Astrocyte (in vitro differentiated cells and primary cell): ENCODE results near the gene PARG. TPM values are rescaled to one million over a fixed set of nuclear protein-coding genes. Genes with fewer than 3 reads are reported as not detected.

Experiments
- DNase-seq: peaks from one replicate; pipeline ENCODE4 v3.0.0-alpha.2; 2010; ENCODE audit warnings: low read depth
- FAIRE-seq: peaks from 2 replicates; lab custom pipeline; 2011; peaks lifted over from hg19 to GRCh38; lab: Jason Lieb, UNC
- H2AFZ ChIP-seq: 2 replicates; pipeline ENCODE4 v1.6.0; 2012; ENCODE audit warnings: low read depth, low read length, inconsistent platforms
- H3K27ac ChIP-seq: 2 replicates; pipeline ENCODE4 v1.5.1; 2011; ENCODE audit warnings: low read depth, low read length, inconsistent platforms
- H3K27me3 ChIP-seq: 2 replicates; pipeline ENCODE4 v1.6.0; 2011; ENCODE audit warnings: low read length, inconsistent platforms; ENCODE audit not compliant: insufficient read depth
- H3K36me3 ChIP-seq: 2 replicates; pipeline ENCODE4 v1.5.1; 2011; ENCODE audit warnings: low read length, inconsistent platforms; ENCODE audit not compliant: insufficient read depth
- H3K4me1 ChIP-seq: 2 replicates; pipeline ENCODE4 v1.5.1; 2011; ENCODE audit warnings: low read length, inconsistent platforms; ENCODE audit not compliant: insufficient read depth
- H3K4me2 ChIP-seq: 2 replicates; pipeline ENCODE4 v1.6.0; 2012; ENCODE audit warnings: low read length, inconsistent platforms
- H3K4me3 ChIP-seq: 2 replicates; pipeline ENCODE4 v1.5.1; 2011; ENCODE audit warnings: low read depth, mild to moderate bottlenecking, low read length, inconsistent platforms; ENCODE audit not compliant: insufficient read depth
- H3K79me2 ChIP-seq: 2 replicates; pipeline ENCODE4 v1.6.0; 2012; ENCODE audit warnings: mild to moderate bottlenecking, low read length, inconsistent platforms; ENCODE audit not compliant: insufficient read depth
- H3K9ac ChIP-seq: 2 replicates; pipeline ENCODE4 v1.6.0; 2012; ENCODE audit warnings: mild to moderate bottlenecking, low read length, inconsistent platforms
- H3K9me3 ChIP-seq: 2 replicates; pipeline ENCODE4 v1.5.1; 2012; ENCODE audit warnings: low read depth, mild to moderate bottlenecking, low read length, inconsistent platforms; ENCODE audit not compliant: insufficient read depth
- H4K20me1 ChIP-seq: 2 replicates; pipeline ENCODE4 v1.6.0; 2012; ENCODE audit warnings: low read length, inconsistent platforms; ENCODE audit not compliant: insufficient read depth
- H3K27ac Mint-ChIP-seq: one replicate; pipeline ENCODE4 v1.8.0; 2021; ENCODE audit warnings: mild to moderate bottlenecking, mixed read lengths; ENCODE audit not compliant: unreplicated experiment
- H3K27me3 Mint-ChIP-seq: one replicate; pipeline ENCODE4 v1.8.0; 2021; ENCODE audit warnings: low read depth, mixed read lengths; ENCODE audit not compliant: unreplicated experiment
- H3K36me3 Mint-ChIP-seq: one replicate; pipeline ENCODE4 v1.8.0; 2021; ENCODE audit warnings: low read depth, mixed read lengths; ENCODE audit not compliant: unreplicated experiment
- H3K4me1 Mint-ChIP-seq: one replicate; pipeline ENCODE4 v1.8.0; 2021; ENCODE audit warnings: low read depth, mixed read lengths; ENCODE audit not compliant: unreplicated experiment
- H3K4me3 Mint-ChIP-seq: one replicate; pipeline ENCODE4 v1.8.0; 2021; ENCODE audit warnings: mild to moderate bottlenecking, moderate library complexity, mixed read lengths; ENCODE audit not compliant: unreplicated experiment
- H3K9me3 Mint-ChIP-seq: one replicate; pipeline ENCODE4 v1.8.0; 2021; ENCODE audit warnings: mild to moderate bottlenecking, mixed read lengths; ENCODE audit not compliant: unreplicated experiment
- EZH2 ChIP-seq: IDR thresholded peaks from 2 replicates; pipeline ENCODE4 v1.6.1; 2012; ENCODE audit warnings: mild to moderate bottlenecking, low read length, inconsistent platforms; ENCODE audit not compliant: insufficient read depth
- total RNA-seq: library from RNA; stranded (reverse); gene quantifications from 2 replicates; pipeline ENCODE4 v1.2.1, GENCODE V29; 2021
- TF ChIP-seq, protein P1 (sequence below): IDR thresholded peaks from 2 replicates; pipeline ENCODE4 v1.5.1; 2011; ENCODE audit warnings: low read depth, mild to moderate bottlenecking, inconsistent platforms, low read length, moderate library complexity; ENCODE audit not compliant: insufficient read depth

Gene PARG
- total RNA-seq, 1 donor from 2014 or later, result 37.7 TPM

DNA sequence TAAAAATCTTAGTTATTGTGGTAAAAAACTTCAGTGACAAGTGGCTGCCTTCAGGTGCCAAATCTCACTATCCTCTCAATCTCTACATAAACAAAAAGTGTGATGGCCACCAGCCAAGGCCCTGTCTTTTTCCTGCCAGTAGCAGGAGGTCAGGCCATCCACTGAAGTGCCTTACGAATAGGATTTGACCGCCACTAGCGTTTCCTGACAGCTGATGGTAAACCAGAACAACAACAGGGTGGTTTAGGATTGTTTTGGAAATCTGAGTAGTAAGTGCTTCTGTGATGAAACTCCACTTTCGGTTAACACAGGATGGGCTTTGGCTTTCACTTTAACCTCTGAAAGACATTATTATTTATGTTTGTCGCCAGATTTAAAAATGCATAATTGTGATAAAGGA is 124.0 kb downstream of the PARG start:
- no peak overlapping the region for H3K4me2 ChIP-seq
- no peaks in the 10 kb centered on the region for H3K27me3 Mint-ChIP-seq
- TF ChIP-seq EZH2, result no peak
- TF ChIP-seq, protein P1, sequence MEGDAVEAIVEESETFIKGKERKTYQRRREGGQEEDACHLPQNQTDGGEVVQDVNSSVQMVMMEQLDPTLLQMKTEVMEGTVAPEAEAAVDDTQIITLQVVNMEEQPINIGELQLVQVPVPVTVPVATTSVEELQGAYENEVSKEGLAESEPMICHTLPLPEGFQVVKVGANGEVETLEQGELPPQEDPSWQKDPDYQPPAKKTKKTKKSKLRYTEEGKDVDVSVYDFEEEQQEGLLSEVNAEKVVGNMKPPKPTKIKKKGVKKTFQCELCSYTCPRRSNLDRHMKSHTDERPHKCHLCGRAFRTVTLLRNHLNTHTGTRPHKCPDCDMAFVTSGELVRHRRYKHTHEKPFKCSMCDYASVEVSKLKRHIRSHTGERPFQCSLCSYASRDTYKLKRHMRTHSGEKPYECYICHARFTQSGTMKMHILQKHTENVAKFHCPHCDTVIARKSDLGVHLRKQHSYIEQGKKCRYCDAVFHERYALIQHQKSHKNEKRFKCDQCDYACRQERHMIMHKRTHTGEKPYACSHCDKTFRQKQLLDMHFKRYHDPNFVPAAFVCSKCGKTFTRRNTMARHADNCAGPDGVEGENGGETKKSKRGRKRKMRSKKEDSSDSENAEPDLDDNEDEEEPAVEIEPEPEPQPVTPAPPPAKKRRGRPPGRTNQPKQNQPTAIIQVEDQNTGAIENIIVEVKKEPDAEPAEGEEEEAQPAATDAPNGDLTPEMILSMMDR, result no peak
- H3K4me1 Mint-ChIP-seq, result no peaks in the 10 kb centered on the region
- H3K4me1 ChIP-seq, result no peaks in the 10 kb centered on the region
- H3K27me3 ChIP-seq, result no peaks in the 10 kb centered on the region
- no peak overlapping the region for H3K4me3 Mint-ChIP-seq
- H2AFZ ChIP-seq, result no peak overlapping the region
- no peaks in the 10 kb centered on the region for H3K9me3 ChIP-seq
- no peak overlapping the region for H3K27ac ChIP-seq
- H4K20me1 ChIP-seq, result no peaks in the 10 kb centered on the region
- FAIRE-seq, result no peak
- no peak for DNase-seq
- H3K27ac Mint-ChIP-seq, result no peak overlapping the region
- peaks cover 22% of the 10 kb centered on the region for H3K36me3 ChIP-seq
- no peaks in the 10 kb centered on the region for H3K79me2 ChIP-seq
- no peaks in the 10 kb centered on the region for H3K9me3 Mint-ChIP-seq
- H3K36me3 Mint-ChIP-seq, result peaks cover 20% of the 10 kb centered on the region
- no peak overlapping the region for H3K4me3 ChIP-seq
- no peak overlapping the region for H3K9ac ChIP-seq

DNA sequence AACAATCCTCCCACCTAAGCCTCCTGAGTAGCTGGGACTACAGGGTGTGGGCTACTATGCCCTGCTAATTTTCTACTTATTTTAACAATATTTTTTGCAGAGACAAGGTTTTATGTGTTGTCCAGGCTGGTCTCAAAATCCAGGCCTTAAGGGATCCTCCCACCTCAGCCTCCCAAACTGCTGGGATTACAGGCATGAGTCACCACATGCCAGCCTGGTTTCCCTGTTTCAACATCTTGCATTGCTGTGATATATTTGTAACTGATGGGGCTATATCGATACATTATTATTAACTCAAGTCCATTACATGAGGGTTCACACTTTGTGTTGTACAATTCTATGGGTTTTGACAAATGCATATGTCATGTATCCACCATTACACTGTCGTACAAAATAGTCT is 137.8 kb downstream of the PARG start:
- Histone ChIP-seq H3K9me3 (no peaks in the 10 kb centered on the region), H3K4me3 (no peak overlapping the region), H3K4me2 (no peak overlapping the region), H2AFZ (no peak overlapping the region), H3K9ac (no peak overlapping the region), H3K27ac (no peak overlapping the region), H3K27me3 (no peaks in the 10 kb centered on the region), H3K79me2 (no peaks in the 10 kb centered on the region), H3K36me3 (no peaks in the 10 kb centered on the region), H4K20me1 (no peaks in the 10 kb centered on the region), H3K4me1 (no peaks in the 10 kb centered on the region)
- Mint-ChIP-seq H3K36me3 (no peaks in the 10 kb centered on the region), H3K4me3 (no peak overlapping the region), H3K27ac (no peak overlapping the region), H3K9me3 (no peaks in the 10 kb centered on the region), H3K27me3 (no peaks in the 10 kb centered on the region), H3K4me1 (no peaks in the 10 kb centered on the region)
- no peak for DNase-seq
- FAIRE-seq, result no peak
- TF ChIP-seq, protein P1, result no peak
- no peak for TF ChIP-seq EZH2

DNA sequence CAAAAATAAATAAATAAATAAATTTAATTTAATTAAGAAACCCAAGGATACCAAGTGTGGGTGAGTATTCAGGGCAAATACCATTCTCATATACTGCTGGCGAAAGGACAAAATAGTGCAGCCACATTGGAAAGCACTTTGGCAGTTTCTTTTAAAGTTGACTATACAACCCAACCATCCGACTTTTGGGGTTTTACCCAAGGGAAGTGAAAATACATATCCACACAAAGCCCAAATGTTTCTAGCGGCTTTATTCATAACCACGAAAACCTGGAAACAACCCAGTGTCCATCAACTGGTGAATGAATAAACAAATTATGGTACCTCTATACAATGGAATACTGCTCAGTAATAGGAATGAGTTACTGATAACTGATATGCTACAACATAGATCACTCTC is 143.6 kb downstream of the PARG start:
- Histone ChIP-seq H3K4me3 (no peak overlapping the region), H3K27me3 (peaks cover 2% of the 10 kb centered on the region), H2AFZ (no peak overlapping the region), H3K36me3 (no peaks in the 10 kb centered on the region), H3K27ac (no peak overlapping the region), H3K4me1 (no peaks in the 10 kb centered on the region), H4K20me1 (no peaks in the 10 kb centered on the region), H3K9me3 (no peaks in the 10 kb centered on the region), H3K4me2 (no peak overlapping the region), H3K9ac (no peak overlapping the region), H3K79me2 (no peaks in the 10 kb centered on the region)
- FAIRE-seq (no peak), DNase-seq (peak; percentile 11)
- Mint-ChIP-seq H3K9me3 (no peaks in the 10 kb centered on the region), H3K4me3 (no peak overlapping the region), H3K27ac (no peak overlapping the region), H3K27me3 (no peaks in the 10 kb centered on the region), H3K36me3 (no peaks in the 10 kb centered on the region), H3K4me1 (no peaks in the 10 kb centered on the region)
- TF ChIP-seq, protein P1, result no peak
- no peak for TF ChIP-seq EZH2
